Ishikawa (cell line): ENCODE results near the gene CIITA.

ENCODE experiments used
- EGR1 ChIP-seq: IDR thresholded peaks from 2 replicates; pipeline ENCODE4 v1.6.1; 2012
- EP300 ChIP-seq: IDR thresholded peaks from 2 replicates; pipeline ENCODE4 v1.6.1; 2012; ENCODE audit warnings: borderline replicate concordance
- FOXM1 ChIP-seq: IDR thresholded peaks from 2 replicates; pipeline ENCODE4 v1.6.1; 2012; ENCODE audit warnings: low read depth, borderline replicate concordance
- MAX ChIP-seq: IDR thresholded peaks from 2 replicates; pipeline ENCODE4 v1.6.1; 2012
- RAD21 ChIP-seq: IDR thresholded peaks from 2 replicates; pipeline ENCODE4 v1.6.1; 2012; ENCODE audit warnings: low read depth
- REST ChIP-seq: IDR thresholded peaks from 2 replicates; pipeline ENCODE4 v1.6.1; 2012; ENCODE audit warnings: low read depth, mild to moderate bottlenecking
- TAF1 ChIP-seq: IDR thresholded peaks from 2 replicates; pipeline ENCODE4 v1.6.1; 2012; ENCODE audit warnings: low read depth, mild to moderate bottlenecking
- TEAD4 ChIP-seq: IDR thresholded peaks from 2 replicates; pipeline ENCODE4 v1.6.1; 2012
- YY1 ChIP-seq: IDR thresholded peaks from 2 replicates; pipeline ENCODE4 v1.6.1; 2012; ENCODE audit warnings: low read depth
- ZBTB7A ChIP-seq: IDR thresholded peaks from 2 replicates; pipeline ENCODE4 v1.6.1; 2012; ENCODE audit warnings: low read depth

- no peak for TF ChIP-seq EP300
- TF ChIP-seq YY1 = no peak
- TF ChIP-seq TEAD4 = no peak
- no peak for TF ChIP-seq REST
- no peak for TF ChIP-seq RAD21
- no peak for TF ChIP-seq MAX
- TF ChIP-seq FOXM1 = no peak
- no peak for TF ChIP-seq TAF1
- no peak for TF ChIP-seq EGR1
- TF ChIP-seq ZBTB7A = no peak
Measured at GRCh38 chr16:10961231-10961630, 84.2 kb downstream of the CIITA start.
